ENCODE results near the gene PCGF1. TPM values are rescaled to one million over a fixed set of nuclear protein-coding genes. Genes with fewer than 3 reads are reported as not detected.

The PCGF1 gene
- total RNA-seq, 2 experiments from 2014 or later, result 9.9 to 15.9 TPM

- Histone ChIP-seq H3K4me1 (ENCODE audit: insufficient read depth, low read length, poor library complexity, severe bottlenecking) (peaks cover 16% of the 10 kb centered on the region), H4K20me1 (ENCODE audit: insufficient read depth, low read length) (no peaks in the 10 kb centered on the region), H3K79me2 (ENCODE audit: insufficient read depth, low read depth, low read length) (peaks cover 7% of the 10 kb centered on the region; the same call in 1 of the 2 replicates), H3K4me3 (ENCODE audit: low read depth, low read length, poor library complexity, severe bottlenecking) (peak overlapping the region; percentile 85), H3K9me3 (ENCODE audit: low read length) (no peaks in the 10 kb centered on the region), H3K9me2 (ENCODE audit: insufficient read depth, low read length) (no peaks in the 10 kb centered on the region), H2AFZ (ENCODE audit: low read length) (peak overlapping the region; percentile 75), H3K36me3 (ENCODE audit: insufficient read depth, low read length) (peaks cover 31% of the 10 kb centered on the region), H3K4me2 (ENCODE audit: low read length) (peak overlapping the region; percentile 89), H3K27ac (ENCODE audit: low read depth, low read length, poor library complexity, severe bottlenecking) (peak overlapping the region; percentile 81)
- TSS peak; percentile 95 for BruUV-seq (replicated peaks)
- no peak for DNase-seq (ENCODE audit: low spot score)
- TF ChIP-seq EZH2phosphoT487 (IDR thresholded peaks at IDR 0.05; ENCODE audit: borderline replicate concordance, low read depth, low read length), result no peak
- TF ChIP-seq CTCF (conservative IDR thresholded peaks at IDR 0.05; ENCODE audit: low read length), result no peak
- ChIA-PET CTCF (ENCODE audit: unreplicated experiment) (interaction anchor here (0.6 kb wide), 1 partner anchor 15 kb away, joined by 6 read pairs; the partner anchor contains the start of gene WBP1), POLR2A (interaction anchor here (0.6 to 3.2 kb wide), 8 partner anchors 10 to 525 kb away, joined by 3 to 25 read pairs (median 4); partner anchors contain the start of genes AUP1, CCDC142, HTRA2 and TTC31)
- intact Hi-C loops (cut with micrococcal nuclease; ENCODE audit: unreplicated experiment), result no loop called here
These were observed 34.6 kb downstream of the PCGF1 start for GRCh38 chr2:74472945-74473258.

GRCh38 chr2:74472086-74472944 is 35.2 kb downstream of the PCGF1 start, which contains the start of gene MRPL53:
MRPL53 (minus strand) TSS chr2:74472680; CDS start chr2:74472660, 20 bp downstream.
- Histone ChIP-seq H3K27ac (ENCODE audit: low read depth, low read length, poor library complexity, severe bottlenecking) (peak within 1 kb of the TSS; percentile 81), H4K20me1 (ENCODE audit: insufficient read depth, low read length) (no peaks in the 10 kb centered on the region), H3K9me3 (ENCODE audit: low read length) (no peaks in the 10 kb centered on the region), H3K36me3 (ENCODE audit: insufficient read depth, low read length) (peaks cover 26% of the 10 kb centered on the region), H3K9me2 (ENCODE audit: insufficient read depth, low read length) (no peaks in the 10 kb centered on the region), H2AFZ (ENCODE audit: low read length) (peak within 1 kb of the TSS; percentile 75), H3K4me3 (ENCODE audit: low read depth, low read length, poor library complexity, severe bottlenecking) (peak within 1 kb of the TSS; percentile 85), H3K4me2 (ENCODE audit: low read length) (peak within 1 kb of the TSS; percentile 89), H3K4me1 (ENCODE audit: insufficient read depth, low read length, poor library complexity, severe bottlenecking) (peaks cover 16% of the 10 kb centered on the region), H3K79me2 (ENCODE audit: insufficient read depth, low read depth, low read length) (peaks cover 7% of the 10 kb centered on the region; the same call in 1 of the 2 replicates)
- peak; percentile 97 for DNase-seq (ENCODE audit: low spot score)
- POLR2A ChIA-PET, result interaction anchor here (1.3 to 3.2 kb wide), 5 partner anchors 11 to 60 kb away, joined by 3 to 25 read pairs (median 4); partner anchors contain the start of genes AUP1, CCDC142, HTRA2 and TTC31
- TF ChIP-seq EZH2phosphoT487 (IDR thresholded peaks at IDR 0.05; ENCODE audit: borderline replicate concordance, low read depth, low read length) (no peak), CTCF (conservative IDR thresholded peaks at IDR 0.05; ENCODE audit: low read length) (0 out of 2 replicates have a peak, but pooled peaks have one; percentile 20)
- TSS peak; percentile 93 for BruUV-seq (replicated peaks)
- CTCF ChIA-PET (ENCODE audit: unreplicated experiment), result no interaction called here
- intact Hi-C loops (cut with micrococcal nuclease; ENCODE audit: unreplicated experiment), result no loop called here
